B cell (primary cell): ENCODE measurements around the gene PDLIM5. TPM values are rescaled to one million over a fixed set of nuclear protein-coding genes. Genes with fewer than 3 reads are reported as not detected.

Experiments used
- ATAC-seq: fragments of 200-7000 bp; cut with Tn5 transposase; one replicate; pipeline ENCODE4 v1.10.0; 2021; ENCODE audit warnings: low read depth, mild to moderate bottlenecking, moderate number of reproducible peaks, moderate library complexity
- CTCF ChIA-PET: fragments of 350-600 bp; sonication (Branson Sonifier 250); formaldehyde crosslinking; loops from one replicate; lab custom pipeline; 2021; ENCODE audit warnings: antibody characterized with exemption, inconsistent platforms; lab: Charles Lee
- POLR2A ChIA-PET: fragments of 350-600 bp; sonication (Branson Sonifier 250); formaldehyde crosslinking; loops from one replicate; lab custom pipeline; 2021; ENCODE audit warnings: antibody characterized with exemption; lab: Charles Lee
- DNase-seq: peaks from one replicate; pipeline ENCODE4 v3.0.0; 2013
- H2AFZ ChIP-seq: 2 replicates; pipeline ENCODE4 v1.6.1; 2012; ENCODE audit warnings: mild to moderate bottlenecking, low read depth, low read length; ENCODE audit not compliant: insufficient read depth, poor library complexity, severe bottlenecking
- H3K27ac ChIP-seq, 2 donors: 1 replicate in 1 of 2; 2 replicates in 1 of 2; pipeline ENCODE4 v1.5.1; 2012 to 2013; ENCODE audit warnings: low read length in 2 of 2, mild to moderate bottlenecking in 2 of 2, moderate library complexity in 1 of 2
- H3K27me3 ChIP-seq, 4 experiments: fragments of 200-600 bp in 1 of 4; sonication (generic) in 1 of 4; replicated peaks in 1 of 4; 1 replicate in 2 of 4; 2 replicates in 2 of 4; pipeline versions ENCODE4 v1.6.1 to v1.7.0; 2013 to 2016; ENCODE audit warnings: low read length in 3 of 4, mild to moderate bottlenecking in 2 of 4, mixed read lengths in 1 of 4, moderate library complexity in 1 of 4; ENCODE audit not compliant: insufficient read depth in 4 of 4, control insufficient read depth in 3 of 4; ENCODE audit errors: control extremely low read depth in 1 of 4
- H3K36me3 ChIP-seq, 2 experiments: replicated peaks in 1 of 2; 1 replicate in 1 of 2; 2 replicates in 1 of 2; pipeline versions ENCODE4 v1.6.1 to v1.7.1; 2013; ENCODE audit warnings: low read length in 1 of 2; ENCODE audit not compliant: insufficient read depth in 2 of 2, control insufficient read depth in 1 of 2; ENCODE audit errors: control extremely low read depth in 1 of 2, extremely low read depth in 1 of 2
- H3K4me1 ChIP-seq, 2 donors: fragments of 200-600 bp in 1 of 2; sonication (generic) in 1 of 2; 1 replicate in 1 of 2; 2 replicates in 1 of 2; pipeline versions ENCODE4 v1.5.1 to v1.6.1; 2013 to 2017; ENCODE audit warnings: low read length in 2 of 2; ENCODE audit not compliant: control insufficient read depth in 2 of 2, insufficient read depth in 2 of 2
- H3K4me2 ChIP-seq: replicated peaks from 2 replicates; pipeline ENCODE3; 2012; ENCODE audit warnings: mild to moderate bottlenecking, low read depth, low read length; ENCODE audit not compliant: poor library complexity, severe bottlenecking
- H3K4me3 ChIP-seq, 5 experiments: fragments of 200-600 bp in 1 of 5; sonication (generic) in 1 of 5; 1 replicate in 3 of 5; 2 replicates in 2 of 5; pipeline versions ENCODE4 v1.5.1 to v1.7.0; 2011 to 2016; ENCODE audit warnings: low read length in 4 of 5, mild to moderate bottlenecking in 4 of 5, low read depth in 2 of 5, control low read depth in 1 of 5, moderate library complexity in 1 of 5; ENCODE audit not compliant: insufficient read depth in 1 of 5; ENCODE audit errors: control extremely low read depth in 1 of 5, extremely low read depth in 1 of 5
- H3K79me2 ChIP-seq: fragments of 200-600 bp; sonication (generic); one replicate; pipeline ENCODE4 v1.6.0; 2016; ENCODE audit warnings: low read length; ENCODE audit not compliant: control insufficient read depth, insufficient read depth
- H3K9ac ChIP-seq: fragments of 200-600 bp; sonication (generic); 2 replicates; pipeline ENCODE4 v1.6.1; 2017; ENCODE audit warnings: mild to moderate bottlenecking, low read length, moderate library complexity
- H3K9me3 ChIP-seq, 3 donors: one replicate each; pipeline versions ENCODE4 v1.6.1 to v1.7.1; 2013; ENCODE audit warnings: low read length in 2 of 3; ENCODE audit not compliant: control insufficient read depth in 2 of 3, insufficient read depth in 1 of 3; ENCODE audit errors: control extremely low read depth in 1 of 3
- H4K20me1 ChIP-seq: 2 replicates; pipeline ENCODE4 v1.6.0; 2012; ENCODE audit warnings: mild to moderate bottlenecking, low read length; ENCODE audit not compliant: insufficient read depth, control insufficient read depth, poor library complexity, severe bottlenecking
- H3K27ac Mint-ChIP-seq: one replicate; pipeline ENCODE4 v1.8.0; 2021; ENCODE audit warnings: mixed read lengths
- H3K27me3 Mint-ChIP-seq: one replicate; pipeline ENCODE4 v1.8.0; 2021; ENCODE audit warnings: mixed read lengths
- H3K4me1 Mint-ChIP-seq: one replicate; pipeline ENCODE4 v1.8.0; 2021; ENCODE audit warnings: mixed read lengths
- H3K4me3 Mint-ChIP-seq: one replicate; pipeline ENCODE4 v1.8.0; 2021; ENCODE audit warnings: mixed read lengths
- H3K9me3 Mint-ChIP-seq: one replicate; pipeline ENCODE4 v1.8.0; 2022; ENCODE audit warnings: mixed read lengths; ENCODE audit not compliant: insufficient read depth
- EZH2 ChIP-seq: IDR thresholded peaks from 2 replicates; pipeline ENCODE4 v1.6.1; 2012; ENCODE audit warnings: borderline replicate concordance, low read depth, mild to moderate bottlenecking, moderate library complexity, low read length; ENCODE audit not compliant: insufficient read depth, poor library complexity, severe bottlenecking
- WGBS: methylation state at CpG from one replicate; pipeline ENCODE4 v1.1.5; 2013; ENCODE audit warnings: missing lambda C conversion rate; ENCODE audit not compliant: insufficient coverage; 5-methylcytosine and 5-hydroxymethylcytosine counted together
- intact Hi-C: fragments of 100-400 bp; cut with micrococcal nuclease; formaldehyde crosslinking; loops from one replicate; pipeline ENCODE4 v1.10.0; 2022
- polyA plus RNA-seq: library from polyadenylated mRNA; depleted of rRNA; stranded (reverse); fragments of >200 nt; gene quantifications from 2 replicates; pipeline ENCODE4 v1.2.3, GENCODE V29; 2012
- total RNA-seq, 2 donors: library from RNA; stranded (reverse); fragments of 120-200 nt in 1 of 2; gene quantifications; 1 replicate in 1 of 2; 2 replicates in 1 of 2; pipeline versions ENCODE4 v1.2.3 to v1.2.4, GENCODE V29; 2013 to 2022
- TF ChIP-seq, protein P1 (sequence below): fragments of 200-600 bp; IDR thresholded peaks from one replicate; pipeline ENCODE4 v1.8.0; 2022; ENCODE audit warnings: antibody characterized with exemption, mild to moderate bottlenecking

Gene PDLIM5
- total and polyA plus RNA-seq, 2 donors (not counting 1 experiment from before 2014, with no cell fraction given): 24.0 to 30.2 TPM

DNA sequence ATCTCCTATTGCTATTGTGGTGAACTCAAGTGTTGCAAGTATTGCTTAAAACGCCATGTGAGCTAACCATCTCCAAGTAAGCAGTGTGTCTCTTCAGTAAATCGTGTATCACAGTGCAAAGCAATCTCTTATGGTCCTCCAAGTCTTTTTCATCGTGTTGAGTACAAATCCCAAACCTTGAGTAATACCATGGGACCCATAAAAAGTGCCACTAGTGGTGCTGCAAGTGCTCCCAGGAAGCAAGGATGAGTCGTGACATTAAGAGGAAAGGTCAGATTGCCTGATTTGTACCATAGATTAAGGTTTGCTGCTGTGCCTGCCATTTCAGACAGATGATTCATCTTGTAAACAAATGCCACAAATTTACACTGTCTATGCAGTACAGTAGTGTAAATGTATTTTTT is 239.1 kb downstream of the PDLIM5 start:
- no peak for TF ChIP-seq EZH2
- TF ChIP-seq, protein P1, sequence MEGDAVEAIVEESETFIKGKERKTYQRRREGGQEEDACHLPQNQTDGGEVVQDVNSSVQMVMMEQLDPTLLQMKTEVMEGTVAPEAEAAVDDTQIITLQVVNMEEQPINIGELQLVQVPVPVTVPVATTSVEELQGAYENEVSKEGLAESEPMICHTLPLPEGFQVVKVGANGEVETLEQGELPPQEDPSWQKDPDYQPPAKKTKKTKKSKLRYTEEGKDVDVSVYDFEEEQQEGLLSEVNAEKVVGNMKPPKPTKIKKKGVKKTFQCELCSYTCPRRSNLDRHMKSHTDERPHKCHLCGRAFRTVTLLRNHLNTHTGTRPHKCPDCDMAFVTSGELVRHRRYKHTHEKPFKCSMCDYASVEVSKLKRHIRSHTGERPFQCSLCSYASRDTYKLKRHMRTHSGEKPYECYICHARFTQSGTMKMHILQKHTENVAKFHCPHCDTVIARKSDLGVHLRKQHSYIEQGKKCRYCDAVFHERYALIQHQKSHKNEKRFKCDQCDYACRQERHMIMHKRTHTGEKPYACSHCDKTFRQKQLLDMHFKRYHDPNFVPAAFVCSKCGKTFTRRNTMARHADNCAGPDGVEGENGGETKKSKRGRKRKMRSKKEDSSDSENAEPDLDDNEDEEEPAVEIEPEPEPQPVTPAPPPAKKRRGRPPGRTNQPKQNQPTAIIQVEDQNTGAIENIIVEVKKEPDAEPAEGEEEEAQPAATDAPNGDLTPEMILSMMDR: no peak
- whole genome bisulfite sequencing: 77% methylated on average over 4 of the region's 4 CpGs
- Histone ChIP-seq H3K79me2 (no peaks in the 10 kb centered on the region), H3K9me3 (no peaks in the 10 kb centered on the region), H3K36me3 (no peaks in the 10 kb centered on the region), H4K20me1 (no peaks in the 10 kb centered on the region), H2AFZ (no peak overlapping the region), H3K4me2 (no peak overlapping the region), H3K27me3 (no peaks in the 10 kb centered on the region), H3K4me3 (no peak overlapping the region), H3K27ac (no peak overlapping the region), H3K4me1 (no peaks in the 10 kb centered on the region), H3K9ac (no peak overlapping the region)
- intact Hi-C loops: no loop called here
- Mint-ChIP-seq H3K27me3 (no peaks in the 10 kb centered on the region), H3K9me3 (no peaks in the 10 kb centered on the region), H3K4me1 (no peaks in the 10 kb centered on the region), H3K4me3 (no peak overlapping the region), H3K27ac (no peak overlapping the region)
- ChIA-PET CTCF (no interaction called here), POLR2A (no interaction called here)
- no peak for DNase-seq
- no peak for ATAC-seq

GRCh38 chr4:94691552-94691951 is 239.8 kb downstream of the PDLIM5 start:
- DNase-seq: no peak
- ATAC-seq: no peak
- no peak overlapping the region for H3K4me3 ChIP-seq
- H4K20me1 ChIP-seq: no peaks in the 10 kb centered on the region
- Mint-ChIP-seq H3K27ac (no peak overlapping the region), H3K27me3 (no peaks in the 10 kb centered on the region), H3K4me3 (no peak overlapping the region), H3K4me1 (no peaks in the 10 kb centered on the region), H3K9me3 (no peaks in the 10 kb centered on the region)
- H3K9me3 ChIP-seq: no peaks in the 10 kb centered on the region
- no peak overlapping the region for H3K4me2 ChIP-seq
- no peak for TF ChIP-seq EZH2
- TF ChIP-seq, protein P1: no peak
- no peak overlapping the region for H2AFZ ChIP-seq
- no peak overlapping the region for H3K27ac ChIP-seq
- POLR2A ChIA-PET: no interaction called here
- no peak overlapping the region for H3K9ac ChIP-seq
- H3K27me3 ChIP-seq: no peaks in the 10 kb centered on the region
- intact Hi-C loops: no loop called here
- CTCF ChIA-PET: no interaction called here
- no peaks in the 10 kb centered on the region for H3K36me3 ChIP-seq
- no peaks in the 10 kb centered on the region for H3K4me1 ChIP-seq
- 90% methylated on average over 1 of the region's 1 CpG for WGBS
- no peaks in the 10 kb centered on the region for H3K79me2 ChIP-seq
